Measurements from ENCODE around the gene STOX2.

Gene STOX2

DNA sequence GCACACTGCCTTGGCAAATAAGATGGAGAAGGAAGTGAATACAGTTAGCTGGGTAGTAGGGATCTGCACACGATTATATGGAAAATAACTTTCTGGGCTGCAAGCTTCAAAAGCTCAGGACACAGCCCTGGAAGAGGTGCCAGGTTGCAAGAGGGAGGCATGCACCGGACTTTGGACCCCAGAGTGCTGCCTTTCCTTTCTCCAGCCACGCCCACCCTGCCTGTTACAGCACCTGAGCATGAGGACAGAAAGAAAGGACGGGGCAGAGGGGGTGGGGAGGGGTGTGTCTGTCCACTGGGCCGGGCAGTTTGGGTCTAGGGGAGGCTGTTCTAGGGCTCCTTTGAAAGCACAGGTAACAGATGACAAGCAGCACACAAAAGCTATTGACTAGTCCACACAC is 159.8 kb downstream of the STOX2 start:
- TF ChIP-seq CTCF (conservative IDR thresholded peaks at IDR 0.05): no peak
- no peak for TF ChIP-seq ZFX (IDR thresholded peaks at IDR 0.05)

GRCh38 chr4:184066584-184067300 is 161.6 kb downstream of the STOX2 start:
- TF ChIP-seq CTCF (conservative IDR thresholded peaks at IDR 0.05): no peak
- no peak for TF ChIP-seq ZFX (IDR thresholded peaks at IDR 0.05)
- no peak overlapping the region for H3K27ac ChIP-seq

More for the DNA sequence above, 159.8 kb downstream of the STOX2 start:
- no peak overlapping the region for H3K27ac ChIP-seq

DNA sequence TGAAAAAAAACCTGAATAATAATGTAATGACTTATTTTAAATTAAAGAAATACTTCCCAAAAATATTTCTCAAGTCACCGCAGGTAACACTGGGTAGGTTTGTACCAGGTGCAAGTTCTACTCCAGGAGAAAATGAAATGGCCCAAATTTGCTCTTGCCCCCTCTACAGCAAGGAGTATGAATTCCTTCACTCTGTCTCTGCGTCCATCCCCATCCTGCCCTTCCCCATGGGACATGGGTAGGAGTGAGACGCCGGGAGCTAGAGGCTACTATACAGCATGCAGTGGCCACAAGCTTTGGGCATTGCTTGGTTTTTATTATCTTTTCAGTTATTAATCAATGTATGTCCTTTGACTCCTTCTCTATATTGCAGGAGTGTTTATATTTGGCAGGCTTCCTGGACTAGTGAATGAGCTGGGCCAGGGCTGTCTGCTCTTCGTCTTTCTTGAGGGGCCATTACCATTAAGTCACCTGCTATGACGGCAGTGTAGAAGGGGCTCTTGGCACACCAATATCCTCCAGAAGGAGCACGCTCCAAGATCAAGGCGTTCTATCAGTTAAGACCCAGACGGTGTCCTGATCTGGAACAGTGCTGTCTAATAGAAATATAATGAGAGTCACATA is 162.9 kb downstream of the STOX2 start:
- H3K27ac ChIP-seq: no peak overlapping the region
- TF ChIP-seq CTCF (conservative IDR thresholded peaks at IDR 0.05): no peak
- TF ChIP-seq ZFX (IDR thresholded peaks at IDR 0.05): no peak

Measured in C4-2B (cell line).